ENCODE measurements around the gene LCE4A.

GRCh38 chr1:152741656-152742055, 33.7 kb downstream of the LCE4A start:
- TF ChIP-seq CTCF (conservative IDR thresholded peaks at IDR 0.05; ENCODE audit: low read depth in 2 of 2) = no peak
- TF ChIP-seq ZNF114 (CRISPR knock-in tag; IDR thresholded peaks at IDR 0.05) = no peak
- no peak for TF ChIP-seq POLR2AphosphoS5 (IDR thresholded peaks at IDR 0.05; ENCODE audit: low read depth)
- TF ChIP-seq EZH2 (IDR thresholded peaks at IDR 0.05; ENCODE audit: low read depth, unreplicated experiment) = no peak
- no peak for TF ChIP-seq NANOG (IDR thresholded peaks at IDR 0.05; ENCODE audit: borderline replicate concordance)
- TF ChIP-seq EZH2phosphoT487 (IDR thresholded peaks at IDR 0.05; ENCODE audit: unreplicated experiment) = no peak
- no peak for TF ChIP-seq CREB1 (CRISPR knock-in tag; IDR thresholded peaks at IDR 0.05; ENCODE audit: low read depth)
- TF ChIP-seq ETS1 (IDR thresholded peaks at IDR 0.05) = no peak
- no peak for TF ChIP-seq REST (IDR thresholded peaks at IDR 0.05; ENCODE audit: unreplicated experiment)
- TF ChIP-seq ZNF331 (CRISPR knock-in tag; IDR thresholded peaks at IDR 0.05; ENCODE audit: low read depth) = no peak
- no peak for TF ChIP-seq JUNB (IDR thresholded peaks at IDR 0.05; ENCODE audit: unreplicated experiment)
- TF ChIP-seq ZNF462 (CRISPR knock-in tag; IDR thresholded peaks at IDR 0.05) = no peak
- no peak for TF ChIP-seq STAT1 (IDR thresholded peaks at IDR 0.05; ENCODE audit: unreplicated experiment)

Measured in GM23338 (cell line).